Heart left ventricle (tissue), 16 donors: Measurements from ENCODE around the gene CFAP54. TPM values are rescaled to one million over a fixed set of nuclear protein-coding genes. Genes with fewer than 3 reads are reported as not detected.
A peak's percentile ranks its signal among the peaks of the same experiment; 100 is the strongest.

Source experiments
- ATAC-seq, 4 donors: fragments of 200-7000 bp; cut with Tn5 transposase; one replicate each; pipeline ENCODE4 v1.9.1; 2020 to 2022; ENCODE audit warnings: moderate library complexity in 4 of 4, mild to moderate bottlenecking in 3 of 4, moderate number of reproducible peaks in 1 of 4
- DNase-seq, 5 donors: peaks; one replicate each; pipeline ENCODE4 v3.0.0-alpha.2; 2020
- H3K27ac ChIP-seq, 12 donors: fragments of 200-600 bp; sonication (generic) in 4 of 12; one replicate each; pipeline versions ENCODE4 v1.5.0 to v1.8.0; 2016 to 2022; ENCODE audit warnings: mild to moderate bottlenecking in 2 of 12
- H3K27me3 ChIP-seq, 9 donors: fragments of 200-600 bp; sonication (generic) in 2 of 9; one replicate each; pipeline versions ENCODE4 v1.5.1 to v1.8.0; 2016 to 2022; ENCODE audit warnings: mild to moderate bottlenecking in 3 of 9
- H3K36me3 ChIP-seq, 9 donors: fragments of 200-600 bp; sonication (generic) in 2 of 9; one replicate each; pipeline versions ENCODE4 v1.5.0 to v1.8.0; 2018 to 2022; ENCODE audit warnings: mild to moderate bottlenecking in 2 of 9
- H3K4me1 ChIP-seq, 12 donors: fragments of 200-600 bp; sonication (generic) in 4 of 12; one replicate each; pipeline versions ENCODE4 v1.5.0 to v1.8.0; 2016 to 2022; ENCODE audit warnings: mild to moderate bottlenecking in 3 of 12
- H3K4me3 ChIP-seq, 12 donors: fragments of 200-600 bp; sonication (generic) in 4 of 12; one replicate each; pipeline versions ENCODE4 v1.5.0 to v1.8.0; 2017 to 2022; ENCODE audit warnings: mild to moderate bottlenecking in 9 of 12, moderate library complexity in 4 of 12
- H3K9me3 ChIP-seq, 12 donors: fragments of 200-600 bp; sonication (generic) in 4 of 12; one replicate each; pipeline versions ENCODE4 v1.5.0 to v1.8.0; 2016 to 2022; ENCODE audit warnings: mild to moderate bottlenecking in 1 of 12
- CTCF ChIP-seq, 12 donors: fragments of 200-600 bp; sonication (generic) in 4 of 12; IDR thresholded peaks; one replicate each; pipeline versions ENCODE4 v1.5.0 to v1.8.0; 2018 to 2022; ENCODE audit warnings: antibody characterized with exemption in 12 of 12, mild to moderate bottlenecking in 5 of 12
- POLR2A ChIP-seq, 2 donors: fragments of 450-650 bp; IDR thresholded peaks; one replicate each; pipeline ENCODE4 v1.6.1; 2017; ENCODE audit warnings: antibody characterized with exemption in 2 of 2, mild to moderate bottlenecking in 2 of 2, moderate library complexity in 2 of 2
- WGBS, 4 donors: extraction: QIAGEN DNeasy Blood & Tissue Kit in 2 of 4; methylation state at CpG; one replicate each; pipeline versions ENCODE4 v1.1.5 to v1.1.7; 2013 to 2018; 5-methylcytosine and 5-hydroxymethylcytosine counted together
- intact Hi-C, 10 donors: fragments of 100-400 bp; cut with DNase I; formaldehyde crosslinking; loops; one replicate each; pipeline versions ENCODE4 v1.11.1 to v1.14.2; 2022
- long read RNA-seq, 3 donors: library from polyadenylated mRNA; unstranded; transcript quantifications; one replicate each; pipeline ENCODE4 v2.0.0, GENCODE V29; 2020 to 2021
- polyA plus RNA-seq, 2 donors: library from polyadenylated mRNA; stranded (reverse); fragments of 200-250 nt; gene quantifications; one replicate each; pipeline ENCODE4 v1.2.3, GENCODE V29; 2013
- total RNA-seq, 9 donors: library from RNA; depleted of rRNA in 2 of 9; stranded (reverse); fragments of >200 nt in 2 of 9; fragmentation: NEBNext Ultra II Directional in 3 of 9; extraction: Animal tissue kit (Norgen Biotek cat#: 25700) in 3 of 9; gene quantifications; one replicate each; pipeline versions ENCODE4 v1.1.0 to v1.2.4, GENCODE V29; 2016 to 2023
- donor health status: ischemic (EF 13 %, LVEDD 7.1; RV severe dilation, severe dysfunction).
- donor health status: healthy with polysubstance abuse.
- donor health status: DM: no; HTN: yes; CAD: no.
- donor health status: DM: no; HTN: no; CAD: no.
- donor health status: ischemic (EF 25% LVEDD 6.9; RV normal size, moderate dysfunction).
- donor health status: ischemic (EF 25% LVEDD 5.7; RV mildly dilated, moderate dysfunction).
- donor health status: healthy.
- donor health status: DM: yes; HTN: yes; CAD: no.
- donor health status: ischemic (EF 35%, LVEDD 5.7; RV mildly dilated, moderate dysfunction).
- donor health status: nonischemic (EF 11% LVEDD 7.7; RV severe dilation, severe dysfunction).
- donor health status: DM: yes; HTN: yes; CAD: no.
- donor health status: PGD.
- donor health status: ischemic (EF 29% LVEDD 5.4; RV normal size, mild dysfunction).
- donor health status: nonischemic (EF 23%, LVEDD 6.1; RV moderate dilation, normal function).

The CFAP54 gene
- total RNA-seq, result under 1 TPM in 8 of 9 donors, not detected in 1; 0.07 to 0.79 (median 0.16) TPM
- polyA plus RNA-seq, result under 1 TPM; 0.11 to 0.14 TPM
- long read RNA-seq, donor 1, result 0 reads
- long read RNA-seq, donor 2, result 0 reads
- long read RNA-seq, donor 3, result 0 reads

- TF ChIP-seq POLR2A (IDR thresholded peaks at IDR 0.05), result no peak
- TF ChIP-seq CTCF (IDR thresholded peaks at IDR 0.05), result peak; percentile 73 to 93 (median 88)
- peaks cover 0 to 20% (median 3%) of the 10 kb centered on the region in 12 donors for H3K4me1 ChIP-seq
- ATAC-seq (peak; percentile 86 to 99 (median 99)), DNase-seq (peak; percentile 92 to 96 (median 94))
- H3K36me3 ChIP-seq, result no peaks in the 10 kb centered on the region
- H3K9me3 ChIP-seq, result no peaks in the 10 kb centered on the region
- peak within 1 kb of the TSS; percentile 48 to 82 (median 64) for H3K4me3 ChIP-seq
- no peaks in the 10 kb centered on the region for H3K27me3 ChIP-seq
- intact Hi-C loops, result loop anchor here in 5 of 10 donors (5.0 to 10.0 kb wide), 4 partner anchors 82 to 185 kb away; partner anchors contain the start of gene CDK17 (in 4 of the 5)
- WGBS, 4 donors, result 1 to 2% (median 2%) methylated on average over 31 to 53 of the region's 53 CpGs
- H3K27ac ChIP-seq, result peak within 1 kb of the TSS in 6 of 12 donors; percentile 7 to 81 (median 38)
These were observed at the start of gene CFAP54 for GRCh38 chr12:96489392-96490056. TSS of gene CFAP54 (plus strand) at chr12:96489577. CDS start at chr12:96489610, 33 bp downstream.

- DNase-seq (no peak), ATAC-seq (no peak)
- intact Hi-C loops, result no loop called here
- H3K9me3 ChIP-seq, result no peaks in the 10 kb centered on the region
- 52 to 57% (median 55%) methylated on average over 3 of the region's 3 CpGs for WGBS, 4 donors
- H3K4me3 ChIP-seq, result no peak overlapping the region
- no peak for TF ChIP-seq CTCF (IDR thresholded peaks at IDR 0.05)
- TF ChIP-seq POLR2A (IDR thresholded peaks at IDR 0.05), result no peak
- no peaks in the 10 kb centered on the region for H3K36me3 ChIP-seq
- peaks cover 0 to 22% (median 7%) of the 10 kb centered on the region in 12 donors for H3K4me1 ChIP-seq
- H3K27me3 ChIP-seq, result no peaks in the 10 kb centered on the region
- H3K27ac ChIP-seq, result no peak overlapping the region
These were observed 47.6 kb upstream of the CFAP54 start for GRCh38 chr12:96441816-96442215.

GRCh38 chr12:96442906-96443305, 46.5 kb upstream of the CFAP54 start:
- intact Hi-C loops, result no loop called here

More at GRCh38 chr12:96442906-96443305, 46.5 kb upstream of the CFAP54 start:
- H3K4me1 ChIP-seq, result peaks cover 0 to 26% (median 9%) of the 10 kb centered on the region in 12 donors
- H3K27me3 ChIP-seq, result no peaks in the 10 kb centered on the region
- no peaks in the 10 kb centered on the region for H3K9me3 ChIP-seq
- H3K36me3 ChIP-seq, result no peaks in the 10 kb centered on the region
- ATAC-seq (no peak), DNase-seq (no peak)
- H3K27ac ChIP-seq, result no peak overlapping the region
- TF ChIP-seq CTCF (IDR thresholded peaks at IDR 0.05) (no peak), POLR2A (IDR thresholded peaks at IDR 0.05) (no peak)
- H3K4me3 ChIP-seq, result no peak overlapping the region
- WGBS, 4 donors, result 85 to 92% (median 90%) methylated on average over 3 of the region's 3 CpGs
